ENCODE data around the gene CELF2. TPM values are rescaled to one million over a fixed set of nuclear protein-coding genes. Genes with fewer than 3 reads are reported as not detected.

The CELF2 gene
- total RNA-seq, 1 experiment from 2014 or later = 0.27 TPM

- POLR2A ChIA-PET = no interaction called here
- Mint-ChIP-seq H3K27ac (ENCODE audit: unreplicated experiment) (no peak overlapping the region), H3K4me3 (ENCODE audit: unreplicated experiment) (no peak overlapping the region), H3K4me1 (ENCODE audit: low read depth, unreplicated experiment) (no peaks in the 10 kb centered on the region), H3K27me3 (ENCODE audit: insufficient read depth, unreplicated experiment) (peaks cover 16% of the 10 kb centered on the region), H3K9me3 (ENCODE audit: unreplicated experiment) (no peaks in the 10 kb centered on the region), H3K36me3 (ENCODE audit: insufficient read depth, unreplicated experiment) (no peaks in the 10 kb centered on the region)
- Histone ChIP-seq H3K4me1 (no peaks in the 10 kb centered on the region), H3K4me3 (ENCODE audit: low read depth, low read length) (no peak overlapping the region), H3K27me3 (replicated peaks; ENCODE audit: control insufficient read depth, insufficient read depth, low read length) (no peaks in the 10 kb centered on the region; the same call in 1 of the 2 replicates), H3K9me3 (peaks cover 5% of the 10 kb centered on the region; the same call in 1 of the 2 replicates), H3K36me3 (ENCODE audit: control insufficient read depth, insufficient read depth, low read length) (no peaks in the 10 kb centered on the region)
- no peak for DNase-seq
- no peak for TF ChIP-seq CTCF (IDR thresholded peaks at IDR 0.05; ENCODE audit: insufficient read depth in 1 of 2, low read depth in 1 of 2, low read length in 1 of 2, severe bottlenecking in 1 of 2, unreplicated experiment in 1 of 2)
- BruUV-seq (replicated peaks) = no TSS peak
- CTCF ChIA-PET = no interaction called here
- intact Hi-C loops (cut with micrococcal nuclease; ENCODE audit: unreplicated experiment) = no loop called here
These were observed 25.6 kb upstream of the CELF2 start for GRCh38 chr10:10992072-10992471.

- H3K9me3 Mint-ChIP-seq (ENCODE audit: unreplicated experiment) = no peaks in the 10 kb centered on the region
- CTCF ChIA-PET = no interaction called here
- no peak for TF ChIP-seq CTCF (IDR thresholded peaks at IDR 0.05; ENCODE audit: insufficient read depth in 1 of 2, low read depth in 1 of 2, low read length in 1 of 2, severe bottlenecking in 1 of 2, unreplicated experiment in 1 of 2)
- intact Hi-C loops (cut with micrococcal nuclease; ENCODE audit: unreplicated experiment) = no loop called here
- H3K4me3 Mint-ChIP-seq (ENCODE audit: unreplicated experiment) = no peak overlapping the region
- peaks cover 15% of the 10 kb centered on the region for H3K27me3 Mint-ChIP-seq (ENCODE audit: insufficient read depth, unreplicated experiment)
- Histone ChIP-seq H3K4me1 (no peaks in the 10 kb centered on the region), H3K36me3 (ENCODE audit: control insufficient read depth, insufficient read depth, low read length) (no peaks in the 10 kb centered on the region), H3K4me3 (ENCODE audit: low read depth, low read length) (no peak overlapping the region), H3K9me3 (peaks cover 5% of the 10 kb centered on the region; the same call in 1 of the 2 replicates), H3K27me3 (replicated peaks; ENCODE audit: control insufficient read depth, insufficient read depth, low read length) (no peaks in the 10 kb centered on the region; the same call in 1 of the 2 replicates)
- H3K4me1 Mint-ChIP-seq (ENCODE audit: low read depth, unreplicated experiment) = no peaks in the 10 kb centered on the region
- no peak overlapping the region for H3K27ac Mint-ChIP-seq (ENCODE audit: unreplicated experiment)
- no peak for DNase-seq
- POLR2A ChIA-PET = no interaction called here
- no TSS peak for BruUV-seq (replicated peaks)
- no peaks in the 10 kb centered on the region for H3K36me3 Mint-ChIP-seq (ENCODE audit: insufficient read depth, unreplicated experiment)
These were observed 24.5 kb upstream of the CELF2 start for GRCh38 chr10:10992961-10993714.

GRCh38 chr10:10993785-10994184, 23.9 kb upstream of the CELF2 start:
- Mint-ChIP-seq H3K36me3 (ENCODE audit: insufficient read depth, unreplicated experiment) (no peaks in the 10 kb centered on the region), H3K4me1 (ENCODE audit: low read depth, unreplicated experiment) (no peaks in the 10 kb centered on the region), H3K4me3 (ENCODE audit: unreplicated experiment) (no peak overlapping the region), H3K27me3 (ENCODE audit: insufficient read depth, unreplicated experiment) (peaks cover 15% of the 10 kb centered on the region), H3K9me3 (ENCODE audit: unreplicated experiment) (no peaks in the 10 kb centered on the region), H3K27ac (ENCODE audit: unreplicated experiment) (no peak overlapping the region)
- no peaks in the 10 kb centered on the region for H3K36me3 ChIP-seq (ENCODE audit: control insufficient read depth, insufficient read depth, low read length)
- BruUV-seq (replicated peaks) = no TSS peak
- POLR2A ChIA-PET = no interaction called here
- no peak for TF ChIP-seq CTCF (IDR thresholded peaks at IDR 0.05; ENCODE audit: insufficient read depth in 1 of 2, low read depth in 1 of 2, low read length in 1 of 2, severe bottlenecking in 1 of 2, unreplicated experiment in 1 of 2)
- intact Hi-C loops (cut with micrococcal nuclease; ENCODE audit: unreplicated experiment) = no loop called here
- peaks cover 5% of the 10 kb centered on the region; the same call in 1 of the 2 replicates for H3K9me3 ChIP-seq
- H3K4me3 ChIP-seq (ENCODE audit: low read depth, low read length) = no peak overlapping the region
- no peaks in the 10 kb centered on the region for H3K4me1 ChIP-seq
- DNase-seq = no peak
- CTCF ChIA-PET = no interaction called here
- no peaks in the 10 kb centered on the region; the same call in 1 of the 2 replicates for H3K27me3 ChIP-seq (replicated peaks; ENCODE audit: control insufficient read depth, insufficient read depth, low read length)
